ENCODE measurements around the gene ERC2.

The ERC2 gene

DNA sequence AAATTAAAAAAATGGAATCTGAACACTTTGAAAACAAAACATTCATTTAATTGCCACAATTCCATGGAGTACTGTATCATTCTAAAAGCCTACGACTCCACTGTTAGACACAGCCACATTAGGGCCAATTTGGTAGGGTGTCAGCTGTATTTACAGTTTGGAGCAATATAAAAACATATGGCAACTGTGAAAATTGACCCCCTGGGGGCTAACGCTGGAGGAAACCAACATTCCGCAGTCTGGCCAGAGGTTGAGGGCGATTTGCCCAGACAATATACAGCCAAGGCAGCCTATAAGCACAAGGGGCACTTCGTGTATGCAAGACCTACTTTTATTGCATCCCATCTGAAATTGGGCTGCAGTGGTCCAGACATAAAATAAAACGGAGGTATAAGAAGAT is 504.7 kb downstream of the ERC2 start:
- DNase-seq, result no peak

DNA sequence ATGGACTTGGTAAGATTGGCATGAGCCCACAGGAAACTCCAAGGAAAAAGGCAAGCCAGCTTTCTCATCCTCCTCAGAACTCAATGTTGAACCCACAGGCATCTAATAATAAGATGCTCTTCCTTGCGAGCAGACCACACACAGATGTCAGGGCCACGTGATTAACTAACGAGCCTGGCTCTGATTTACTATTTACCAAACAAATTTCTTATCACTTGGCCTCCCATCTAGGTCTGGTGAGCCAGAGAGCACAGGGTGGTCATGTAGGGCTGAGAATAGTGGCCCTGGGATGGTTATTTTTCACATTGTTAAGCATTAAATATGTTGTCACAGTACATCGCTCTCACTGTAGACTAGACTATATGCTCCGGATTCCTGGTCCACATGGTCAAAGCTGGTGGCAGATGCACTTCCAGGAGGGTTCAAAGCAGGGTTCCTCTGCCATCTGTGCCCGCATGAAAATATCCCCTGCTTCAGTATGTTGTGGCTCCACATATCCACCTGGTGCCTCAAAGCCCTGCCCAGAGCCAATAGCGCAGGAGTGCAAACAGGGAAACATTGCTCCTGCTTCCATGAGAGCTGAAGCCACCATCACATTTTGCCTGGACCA is 508.7 kb downstream of the ERC2 start:
- no peak for DNase-seq

DNA sequence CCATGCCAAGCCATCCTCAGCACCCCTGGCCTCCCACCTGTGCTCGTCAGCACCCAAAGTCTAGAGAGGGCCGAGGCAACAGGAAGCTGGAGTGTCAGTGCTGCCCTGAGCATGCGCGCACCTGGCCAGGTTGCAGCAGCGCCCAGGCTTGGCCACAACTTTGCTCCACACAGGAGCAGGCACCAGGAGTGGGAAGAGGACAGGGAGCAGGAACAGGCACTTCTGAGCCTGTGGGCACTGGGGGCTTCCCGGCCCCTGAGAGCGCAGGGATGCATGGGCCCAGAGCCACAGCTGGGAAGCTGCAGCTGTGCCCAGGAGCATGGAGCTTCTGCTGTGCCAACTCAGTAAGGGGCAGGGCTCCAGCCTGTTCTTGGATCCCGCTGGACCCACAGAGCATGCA is 509.7 kb downstream of the ERC2 start:
- no peak for DNase-seq

DNA sequence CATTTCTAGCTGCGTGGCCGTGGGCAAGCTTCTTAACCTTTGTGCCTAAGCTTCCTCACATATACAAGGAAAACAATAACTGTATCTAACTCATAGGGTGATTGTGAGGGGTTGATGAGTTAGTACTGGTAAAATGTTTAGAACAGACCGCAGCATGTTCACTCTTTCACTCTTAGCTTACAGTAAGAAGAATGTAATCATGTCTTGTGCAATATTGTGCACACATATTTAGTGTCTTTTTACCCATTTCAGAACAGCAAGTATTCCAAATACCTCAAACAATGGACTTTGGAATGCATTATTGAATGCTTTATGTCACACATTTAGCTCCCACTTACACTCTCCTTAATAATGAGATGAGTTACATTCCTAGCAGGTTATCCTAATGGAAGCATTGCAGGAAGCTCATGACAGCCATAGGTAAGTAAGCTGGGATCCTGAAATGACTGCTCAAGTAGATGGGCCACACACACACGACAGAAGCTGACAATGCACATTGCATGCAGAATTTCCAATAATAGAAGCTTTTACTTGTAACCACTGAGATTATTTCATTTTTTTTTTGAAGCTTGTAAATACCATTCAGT is 512.3 kb downstream of the ERC2 start:
- no peak for DNase-seq

DNA sequence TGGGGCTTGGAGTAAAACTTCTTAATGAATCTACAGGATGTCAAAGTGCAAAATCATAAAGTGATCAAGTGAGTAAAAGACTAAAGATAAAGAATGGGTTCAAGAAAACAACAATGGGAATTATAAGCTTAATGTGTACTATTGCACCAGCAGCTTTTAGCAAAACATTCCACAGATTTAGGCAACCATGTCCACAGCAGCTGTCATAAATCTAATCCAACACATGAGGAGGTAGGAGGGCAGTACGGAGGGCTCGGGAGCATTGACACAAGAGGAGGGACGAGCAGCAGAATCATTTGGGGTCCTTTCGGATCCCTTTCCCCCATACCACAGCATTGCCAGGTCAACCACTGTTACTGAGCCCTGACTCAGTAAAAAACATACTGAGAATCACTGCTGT is 516.9 kb downstream of the ERC2 start:
- DNase-seq, result no peak

DNA sequence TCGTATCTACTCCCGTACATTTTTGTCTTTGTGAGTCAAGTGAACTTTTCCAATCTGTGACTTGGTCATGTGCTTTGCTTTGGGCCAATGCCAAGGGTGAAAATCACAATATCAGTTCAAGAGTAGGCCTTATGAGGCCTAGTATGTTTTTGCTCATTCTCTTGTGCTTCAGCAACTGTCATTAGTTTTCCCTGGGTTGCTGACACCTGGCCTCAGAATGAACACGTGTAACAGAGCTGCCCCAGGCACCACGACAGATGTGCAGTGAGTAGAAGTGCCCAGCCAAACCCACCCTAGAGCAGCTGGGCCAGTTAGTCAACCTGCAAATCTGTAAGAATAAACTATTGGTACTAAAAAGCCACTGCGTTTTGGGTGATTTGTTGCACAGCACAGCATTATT is 520.9 kb downstream of the ERC2 start:
- no peak for DNase-seq

DNA sequence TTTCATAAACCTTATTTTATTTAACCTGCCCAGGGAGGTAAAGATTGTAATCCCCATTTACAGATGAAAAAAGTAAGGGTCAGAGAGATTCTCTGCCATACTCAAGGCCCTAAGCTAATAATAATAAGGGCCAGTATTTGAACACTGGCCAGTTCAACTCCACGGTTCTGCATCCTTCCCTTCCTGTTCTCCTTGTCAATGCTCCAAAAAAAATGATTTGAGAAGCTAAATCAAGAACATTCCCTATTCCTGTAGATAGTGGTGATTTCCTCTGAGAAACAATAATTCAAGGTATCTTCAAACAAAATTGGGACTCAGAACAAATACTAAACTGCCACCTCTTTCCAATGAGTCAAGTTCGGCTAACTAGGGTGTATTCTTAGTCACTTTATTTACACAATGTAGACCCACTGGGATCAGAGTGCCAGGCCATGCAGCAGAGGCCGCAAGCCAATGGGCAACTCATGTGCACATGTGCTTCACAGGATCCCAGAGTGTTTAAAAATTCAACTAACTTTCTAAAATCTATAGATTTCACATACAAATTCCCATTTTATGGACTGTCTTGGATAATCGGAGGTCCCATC is 521.6 kb downstream of the ERC2 start:
- no peak for DNase-seq

DNA sequence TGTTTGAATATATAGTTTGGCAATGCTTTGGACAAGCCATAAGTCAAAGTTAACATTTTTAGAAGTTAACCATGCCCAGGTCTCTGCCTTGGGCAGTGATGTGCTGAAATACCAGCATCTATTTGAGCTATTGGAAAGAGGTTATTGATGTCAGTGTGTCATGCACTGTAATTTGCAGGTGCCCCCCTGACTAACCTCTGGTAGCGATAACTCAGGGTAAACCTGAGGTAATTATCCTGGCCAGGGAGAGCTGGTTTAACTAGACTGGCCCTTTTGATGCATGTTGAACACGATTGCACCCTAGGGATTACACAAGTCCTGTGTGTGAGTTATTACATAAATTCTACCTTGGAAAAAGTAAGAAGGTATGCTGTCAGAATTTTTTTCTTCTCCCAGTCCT is 525.4 kb downstream of the ERC2 start:
- no peak for DNase-seq

DNA sequence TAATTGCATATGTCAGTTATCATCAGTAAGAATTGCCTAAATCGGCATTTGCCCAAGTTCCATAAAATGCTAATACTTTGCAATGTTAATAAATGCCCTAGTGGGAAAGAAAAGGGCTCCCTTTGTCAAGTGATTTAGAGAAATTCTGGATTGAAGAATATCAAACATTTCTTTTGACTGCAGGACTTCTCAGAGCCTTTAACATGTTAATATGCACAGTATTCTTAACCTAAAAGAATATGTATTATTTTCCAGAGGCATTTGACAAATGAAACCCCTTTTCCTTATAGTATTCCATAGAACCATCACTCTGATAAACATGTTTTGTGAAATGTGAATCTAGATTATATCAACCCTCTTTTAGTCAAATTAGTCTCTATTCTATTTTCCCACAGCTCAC is 529.0 kb downstream of the ERC2 start:
- DNase-seq, result no peak

DNA sequence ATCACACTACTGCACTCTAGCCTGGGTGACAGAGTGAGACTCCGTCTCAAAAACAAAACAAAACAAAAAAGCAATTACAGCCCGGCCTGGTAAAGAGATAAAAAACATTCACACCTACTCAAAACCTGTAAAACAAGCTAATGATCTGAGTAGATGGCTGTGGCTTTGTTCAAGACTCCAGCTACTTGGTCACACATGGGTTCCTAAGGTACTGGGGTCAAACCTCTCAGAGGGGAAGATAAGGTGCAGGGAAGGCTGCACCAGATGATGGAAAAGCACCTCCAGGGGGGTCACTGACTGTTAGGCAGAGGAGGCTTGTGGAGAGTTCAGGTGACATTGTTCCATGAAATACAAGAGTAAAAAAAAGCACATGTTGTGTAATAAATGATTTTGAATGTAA is 531.0 kb downstream of the ERC2 start:
- DNase-seq, result no peak

DNA sequence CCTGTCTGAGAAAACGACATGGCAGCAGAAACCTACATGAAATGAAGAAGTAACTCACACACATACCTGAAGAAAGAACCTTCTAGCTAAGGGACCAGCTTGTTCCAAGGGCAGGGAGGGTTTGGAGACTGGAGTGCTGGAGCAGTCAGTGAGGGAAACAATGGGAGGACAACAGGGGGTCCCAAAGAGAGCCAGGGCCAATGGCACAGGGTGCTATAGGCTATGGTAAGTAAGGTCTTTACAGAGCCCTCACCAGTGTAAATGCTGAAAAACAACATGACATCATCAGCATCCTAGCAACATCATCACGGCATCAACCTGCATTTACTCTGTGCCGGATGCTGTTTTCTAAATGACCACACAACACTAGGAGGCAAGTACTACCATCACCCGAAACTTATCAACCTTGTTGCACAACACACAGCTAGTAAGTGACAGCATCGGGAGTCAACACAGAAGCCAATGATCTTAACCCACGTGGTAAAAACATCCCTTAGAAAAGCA is 531.7 kb downstream of the ERC2 start:
- DNase-seq, result no peak

DNA sequence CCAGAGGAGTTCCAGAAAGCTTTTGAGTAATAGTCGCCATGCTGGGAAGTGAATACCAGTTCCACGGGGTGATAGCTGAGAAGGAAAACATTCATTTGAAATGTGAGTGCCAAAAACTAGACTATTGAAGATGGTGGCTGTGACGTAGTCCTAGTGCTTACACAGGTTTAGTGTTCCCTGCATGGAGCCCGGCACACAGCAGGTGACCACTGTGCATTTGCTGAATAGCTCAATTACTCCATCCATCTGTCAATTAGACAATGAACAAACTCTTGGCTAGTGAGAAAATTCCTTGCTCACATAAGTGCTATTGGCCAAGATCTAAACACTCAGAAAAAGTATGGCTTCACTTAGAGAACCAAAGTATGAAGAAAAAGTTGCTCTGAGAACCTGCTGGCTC is 533.0 kb downstream of the ERC2 start:
- DNase-seq, result no peak

DNA sequence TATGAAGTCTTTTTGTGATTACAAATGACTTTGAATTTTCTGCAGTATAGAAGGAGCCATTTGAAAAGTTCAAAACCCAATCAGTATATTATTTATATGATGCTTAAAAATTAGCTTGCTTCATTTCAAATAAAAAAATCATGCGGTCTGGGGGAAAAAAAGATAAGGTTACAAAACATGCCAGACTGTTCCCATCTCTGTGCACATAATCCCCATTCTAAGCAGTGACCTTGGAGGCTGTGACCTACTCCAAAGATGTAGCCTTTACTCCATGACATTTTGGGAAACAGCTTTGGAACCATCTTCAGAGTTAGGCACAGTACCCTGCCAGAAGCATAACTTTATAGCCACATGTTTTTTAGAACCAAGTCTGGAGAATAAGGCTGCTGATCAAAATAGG is 533.5 kb downstream of the ERC2 start:
- DNase-seq, result no peak

DNA sequence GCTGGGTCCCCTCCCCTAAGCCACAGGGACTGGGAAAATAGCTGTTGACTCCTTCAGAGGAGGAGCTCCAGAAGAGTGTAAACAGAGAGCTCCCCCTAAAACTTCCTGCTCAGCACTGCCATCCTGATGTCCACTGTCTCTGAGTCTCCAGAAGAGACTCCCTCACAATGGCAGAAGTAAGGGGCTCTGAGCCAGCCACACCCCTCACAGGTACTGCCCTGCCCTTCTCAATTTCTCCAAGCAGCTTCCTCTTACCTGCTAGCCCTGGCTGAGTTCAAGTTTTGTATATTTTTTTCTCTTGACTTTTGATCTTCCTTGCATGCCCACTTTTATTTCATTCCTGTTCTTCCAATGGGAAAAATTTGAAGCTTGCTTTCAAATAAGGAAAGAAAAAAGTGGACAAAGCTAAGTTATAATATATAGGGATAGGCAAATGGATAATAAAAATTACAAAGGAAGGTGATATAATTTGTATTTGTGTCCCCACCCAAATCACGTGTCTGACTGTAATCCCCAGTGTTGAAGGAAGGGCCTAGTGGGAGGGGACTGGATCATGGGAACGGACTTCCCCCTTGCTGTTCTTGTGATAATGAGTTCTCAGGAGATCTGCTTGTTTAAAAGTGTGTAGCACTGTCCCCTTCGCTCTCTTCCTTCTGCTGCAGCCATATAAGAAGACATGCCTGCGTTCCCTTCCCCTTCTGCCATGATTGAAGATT is 539.0 kb downstream of the ERC2 start:
- no peak for DNase-seq

DNA sequence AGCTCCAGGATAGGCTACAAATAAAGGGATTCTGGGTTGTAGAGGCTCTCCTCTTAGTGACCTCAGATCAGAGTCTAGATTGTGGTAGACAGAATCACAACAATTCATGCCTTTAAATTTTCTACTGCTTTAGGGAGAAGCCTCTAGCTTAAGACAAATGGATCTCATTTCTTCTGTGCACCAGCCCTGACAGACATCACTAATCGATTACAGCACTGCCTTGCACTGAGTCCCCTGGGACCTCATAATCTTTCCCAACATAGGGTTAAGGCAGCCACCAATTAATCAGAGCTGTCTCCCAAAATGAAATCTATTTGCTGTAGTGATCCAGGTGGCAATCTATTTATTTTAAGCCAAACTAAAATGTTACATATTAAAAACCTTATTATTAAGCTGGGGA is 544.6 kb downstream of the ERC2 start:
- DNase-seq, result no peak

DNA sequence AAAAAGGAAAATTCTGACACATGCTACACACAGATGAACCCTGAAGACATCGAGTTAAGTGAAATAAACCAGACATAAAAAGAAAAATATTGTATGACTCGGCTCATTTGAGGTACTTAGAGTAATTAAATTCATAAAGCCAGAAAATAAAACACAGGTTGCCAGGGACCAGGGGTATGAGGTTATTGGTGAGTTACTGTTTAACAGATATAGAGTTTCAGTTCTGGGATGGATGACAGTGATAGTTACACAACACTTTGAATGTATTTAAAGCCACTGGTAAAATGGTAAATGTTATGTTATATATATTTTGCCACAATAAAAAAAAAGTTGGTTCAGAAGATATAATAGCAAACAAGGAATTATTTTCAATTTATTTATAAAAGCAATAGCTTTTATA is 545.1 kb downstream of the ERC2 start:
- no peak for DNase-seq

DNA sequence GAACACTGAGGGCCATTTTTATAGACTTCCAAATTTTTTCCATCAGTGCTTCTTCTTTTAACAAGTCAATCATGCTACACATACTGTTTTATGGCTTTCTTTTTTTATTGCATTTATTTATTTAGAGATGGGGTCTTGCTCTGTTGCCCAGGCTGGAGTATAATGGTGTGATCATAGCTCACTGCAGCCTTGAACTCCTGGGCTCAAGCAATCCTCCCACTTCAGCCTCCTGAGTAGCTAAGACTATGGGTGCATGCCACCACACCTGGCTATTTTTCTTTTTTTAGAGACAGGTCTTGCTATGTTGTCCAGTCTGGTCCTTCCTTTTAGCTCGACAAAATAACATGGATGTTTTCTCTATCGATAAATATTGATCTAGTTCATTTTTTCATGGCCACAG is 555.4 kb downstream of the ERC2 start:
- DNase-seq, result no peak

DNA sequence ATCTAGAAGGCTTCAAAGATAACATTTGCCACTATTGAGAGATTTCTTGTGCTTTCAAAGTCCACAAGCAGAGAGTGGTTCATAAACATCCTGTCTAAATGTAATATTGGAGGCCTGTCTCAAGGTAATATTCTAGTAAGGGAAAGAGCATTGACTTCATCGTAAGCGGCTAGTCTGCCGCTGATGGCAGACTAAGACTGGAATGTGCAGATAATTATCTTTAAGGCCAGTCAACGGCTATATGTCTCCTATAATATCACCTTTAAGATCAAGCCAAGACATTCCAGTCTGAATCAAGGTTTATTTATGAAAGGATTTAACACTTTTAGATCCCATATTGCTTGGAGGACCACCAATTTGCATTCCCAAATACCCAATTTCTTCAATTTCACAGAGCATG is 557.0 kb downstream of the ERC2 start:
- DNase-seq, result no peak

DNA sequence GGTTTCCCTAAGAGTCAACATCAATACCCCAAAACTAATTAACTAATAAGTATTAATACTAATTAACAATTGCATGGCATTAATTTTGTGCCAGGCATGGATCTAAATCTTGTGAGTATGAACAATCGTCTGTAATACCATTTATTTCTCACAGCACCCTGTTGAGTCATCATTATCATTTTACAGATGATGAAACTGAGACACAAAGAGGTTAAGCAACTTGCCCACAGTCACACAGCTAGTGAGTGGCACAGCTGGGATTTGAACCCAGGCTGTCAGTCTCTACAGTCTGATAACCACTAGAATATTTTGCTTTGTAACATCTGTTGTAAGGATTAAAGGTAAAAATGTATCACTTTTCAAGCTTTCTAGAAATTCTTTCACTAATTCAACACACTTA is 557.7 kb downstream of the ERC2 start:
- DNase-seq, result no peak

DNA sequence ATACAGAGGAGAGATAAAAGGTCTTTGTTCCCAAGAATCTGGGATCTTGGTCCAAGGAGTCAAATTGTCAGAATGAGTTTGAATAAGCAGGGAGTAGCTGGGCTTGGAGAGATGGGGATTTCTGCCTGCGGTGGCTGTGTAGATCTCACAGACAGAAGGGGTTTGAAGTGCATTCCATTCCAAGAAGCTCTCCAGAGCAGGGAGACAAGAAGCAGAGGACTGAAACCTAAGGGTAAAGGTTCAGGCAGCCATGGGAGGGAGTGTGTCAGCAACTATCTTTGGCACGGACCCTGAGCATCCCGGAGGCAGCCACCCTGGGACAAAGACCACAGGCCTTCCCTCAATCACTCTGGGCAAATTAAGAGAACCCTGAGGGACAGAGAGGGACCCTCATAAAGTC is 558.9 kb downstream of the ERC2 start:
- no peak for DNase-seq

DNA sequence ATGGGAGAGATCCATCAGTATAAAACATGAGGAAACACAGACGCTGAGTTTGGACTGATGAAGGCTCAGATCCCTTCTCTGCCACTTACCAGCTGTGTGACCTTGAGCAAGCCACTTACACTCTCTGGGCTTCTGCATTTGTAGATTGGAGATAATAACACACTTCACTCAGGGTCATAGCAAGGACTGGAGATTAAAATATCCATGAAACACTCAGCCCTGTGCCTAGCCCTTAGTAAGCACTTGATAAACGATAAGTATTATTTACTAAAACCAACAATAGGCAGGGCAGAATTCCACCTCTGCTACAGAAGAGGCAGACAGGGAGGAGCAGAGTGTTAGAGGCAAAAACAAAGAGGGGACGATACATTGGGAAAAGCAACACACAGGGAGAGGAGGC is 560.7 kb downstream of the ERC2 start:
- DNase-seq, result no peak

DNA sequence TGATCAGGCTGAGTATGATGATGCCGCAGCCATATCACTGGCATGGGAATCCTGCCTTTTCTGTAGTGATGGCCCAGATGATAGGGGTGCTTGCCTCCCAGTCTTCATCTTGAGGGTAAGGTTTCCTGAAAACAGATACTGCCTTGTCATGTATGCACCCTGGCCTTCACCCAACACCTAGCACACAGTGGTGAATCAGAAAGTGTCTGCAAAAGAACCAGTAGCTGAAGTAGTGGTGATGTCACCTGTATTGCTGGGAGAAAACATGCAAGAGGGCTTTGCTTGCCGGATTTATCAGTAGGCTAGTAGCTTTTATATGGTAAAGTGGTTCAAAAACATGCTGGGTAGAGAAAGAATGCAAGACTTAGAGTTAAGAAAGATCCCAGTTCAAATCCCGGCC is 561.4 kb downstream of the ERC2 start:
- no peak for DNase-seq

DNA sequence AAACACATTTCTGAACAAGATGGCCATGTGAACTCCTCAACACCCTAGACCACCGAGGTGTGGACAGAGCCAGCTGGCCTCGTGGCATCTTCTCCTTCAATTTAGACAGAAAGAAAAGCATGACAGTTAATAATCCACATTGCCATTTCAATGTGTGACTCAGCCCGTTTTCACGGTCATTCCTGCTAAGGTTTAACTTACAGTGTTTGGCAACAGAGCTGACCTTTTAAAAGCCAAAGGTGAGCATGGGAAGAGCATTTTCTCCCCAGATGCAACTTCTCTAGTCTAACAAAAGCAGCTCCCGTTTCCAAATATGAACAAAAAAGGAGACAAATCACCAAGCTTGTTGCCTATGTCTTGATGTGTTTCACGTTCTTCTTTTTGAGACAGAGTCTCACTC is 563.6 kb downstream of the ERC2 start:
- DNase-seq, result no peak

DNA sequence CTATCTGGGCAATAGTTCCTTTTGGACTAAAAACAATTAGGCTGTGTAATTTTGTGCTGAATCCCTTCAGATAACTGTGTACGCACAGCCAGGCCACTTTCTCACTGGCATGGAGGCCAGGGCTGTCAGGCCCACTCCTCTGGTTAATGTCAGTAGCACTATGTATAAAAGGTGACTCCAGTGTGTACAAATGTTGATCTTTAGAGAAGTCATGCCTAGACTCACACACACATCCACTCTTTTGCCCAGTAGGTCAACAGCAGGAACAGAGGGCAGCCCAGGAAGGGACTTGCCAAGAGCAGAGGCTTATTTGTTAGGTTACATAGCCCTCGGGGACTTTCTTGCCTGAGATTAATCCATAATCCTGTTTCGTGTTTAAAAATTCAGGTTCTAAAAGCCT is 564.6 kb downstream of the ERC2 start:
- DNase-seq, result no peak
